GM23338 (cell line): Measurements from ENCODE around the gene GLOD4. TPM values are rescaled to one million over a fixed set of nuclear protein-coding genes. Genes with fewer than 3 reads are reported as not detected.

Experiments
- ATAC-seq: fragments of 200-7000 bp; cut with Tn5 transposase; 3 replicates; pipeline ENCODE4 v1.9.1; 2020
- DNase-seq: peaks from one replicate; pipeline ENCODE4 v3.0.0-alpha.2; 2015; ENCODE audit warnings: low spot score
- H2AFZ ChIP-seq: fragments of 200-600 bp; sonication (generic); 2 replicates; pipeline ENCODE4 v1.8.0; 2016; ENCODE audit warnings: antibody characterized with exemption, mild to moderate bottlenecking, moderate library complexity
- H3F3A ChIP-seq: fragments of 200-600 bp; sonication (generic); replicated peaks from 2 replicates; pipeline ENCODE4 v1.8.0; 2017; ENCODE audit warnings: antibody characterized with exemption, mixed run types, low read depth
- H3K27ac ChIP-seq: fragments of 200-600 bp; sonication (generic); 2 replicates; pipeline ENCODE4 v1.6.1; 2016; ENCODE audit warnings: low read depth
- H3K27me3 ChIP-seq: fragments of 200-600 bp; sonication (generic); 2 replicates; pipeline ENCODE4 v1.8.0; 2016; ENCODE audit warnings: mild to moderate bottlenecking, mixed run types, moderate library complexity; ENCODE audit not compliant: insufficient read depth
- H3K36me3 ChIP-seq: fragments of 200-600 bp; sonication (generic); 2 replicates; pipeline ENCODE4 v1.8.0; 2016; ENCODE audit warnings: mild to moderate bottlenecking; ENCODE audit not compliant: insufficient read depth
- H3K4me1 ChIP-seq: fragments of 200-600 bp; sonication (generic); 2 replicates; pipeline ENCODE4 v1.8.0; 2016; ENCODE audit warnings: mild to moderate bottlenecking, moderate library complexity; ENCODE audit not compliant: insufficient read depth
- H3K4me2 ChIP-seq: fragments of 200-600 bp; sonication (generic); 2 replicates; pipeline ENCODE4 v1.7.1; 2017; ENCODE audit warnings: mixed run types
- H3K4me3 ChIP-seq: fragments of 200-600 bp; sonication (generic); 2 replicates; pipeline ENCODE4 v1.6.1; 2016; ENCODE audit warnings: mixed run types
- H3K79me2 ChIP-seq: fragments of 200-600 bp; sonication (generic); replicated peaks from 2 replicates; pipeline ENCODE4 v1.8.0; 2017; ENCODE audit warnings: mild to moderate bottlenecking; ENCODE audit not compliant: insufficient read depth
- H3K9me2 ChIP-seq: fragments of 200-600 bp; sonication (generic); 2 replicates; pipeline ENCODE4 v1.8.0; 2017; ENCODE audit not compliant: insufficient read depth
- H4K20me1 ChIP-seq: fragments of 200-600 bp; sonication (generic); replicated peaks from 2 replicates; pipeline ENCODE4 v1.8.0; 2017; ENCODE audit warnings: mild to moderate bottlenecking; ENCODE audit not compliant: insufficient read depth
- H3K27ac Mint-ChIP-seq: 2 replicates; pipeline ENCODE4 v1.8.0; 2020; ENCODE audit warnings: inconsistent platforms, mild to moderate bottlenecking, moderate library complexity, mixed read lengths
- H3K27me3 Mint-ChIP-seq: 3 replicates; pipeline ENCODE4 v1.8.0; 2022; ENCODE audit warnings: low read depth, mild to moderate bottlenecking, moderate library complexity, mixed read lengths, inconsistent platforms; ENCODE audit not compliant: insufficient read depth, poor library complexity
- H3K36me3 Mint-ChIP-seq: 3 replicates; pipeline ENCODE4 v1.8.0; 2021; ENCODE audit warnings: low read depth, mild to moderate bottlenecking, inconsistent platforms, moderate library complexity, mixed read lengths
- H3K4me1 Mint-ChIP-seq: 3 replicates; pipeline ENCODE4 v1.8.0; 2020; ENCODE audit warnings: mild to moderate bottlenecking, inconsistent platforms, mixed read lengths
- H3K4me3 Mint-ChIP-seq: 3 replicates; pipeline ENCODE4 v1.8.0; 2021; ENCODE audit warnings: moderate library complexity, mild to moderate bottlenecking, inconsistent platforms, mixed read lengths
- H3K9me3 Mint-ChIP-seq: 3 replicates; pipeline ENCODE4 v1.8.0; 2020; ENCODE audit warnings: moderate library complexity, mild to moderate bottlenecking, inconsistent platforms, mixed read lengths
- CREB1 ChIP-seq: fragments of 250-450 bp; sonication (Bioruptor Pico); IDR thresholded peaks from 2 replicates; pipeline ENCODE4 v1.5.0; 2020; ENCODE audit warnings: low read depth, mild to moderate bottlenecking, moderate library complexity
- EZH2 ChIP-seq: fragments of 200-600 bp; sonication (generic); IDR thresholded peaks from one replicate; pipeline ENCODE4 v1.8.0; 2017; ENCODE audit warnings: antibody characterized with exemption, mild to moderate bottlenecking, low read depth; ENCODE audit not compliant: unreplicated experiment
- EZH2phosphoT487 ChIP-seq: fragments of 200-600 bp; sonication (generic); IDR thresholded peaks from one replicate; pipeline ENCODE4 v1.8.1; 2018; ENCODE audit warnings: antibody characterized with exemption; ENCODE audit not compliant: unreplicated experiment
- JUNB ChIP-seq: IDR thresholded peaks from one replicate; pipeline ENCODE4 v1.6.1; 2016; ENCODE audit warnings: antibody characterized with exemption; ENCODE audit not compliant: unreplicated experiment
- NANOG ChIP-seq: IDR thresholded peaks from 2 replicates; pipeline ENCODE4 v1.6.1; 2016; ENCODE audit warnings: antibody characterized with exemption, borderline replicate concordance
- POLR2AphosphoS5 ChIP-seq: IDR thresholded peaks from 2 replicates; pipeline ENCODE4 v1.6.1; 2016; ENCODE audit warnings: antibody characterized with exemption, low read depth
- STAT1 ChIP-seq: IDR thresholded peaks from one replicate; pipeline ENCODE4 v1.6.1; 2016; ENCODE audit warnings: antibody characterized with exemption; ENCODE audit not compliant: unreplicated experiment
- ZNF114 ChIP-seq: fragments of 250-450 bp; sonication (Bioruptor Pico); IDR thresholded peaks from 2 replicates; pipeline ENCODE4 v1.5.0; 2020; ENCODE audit warnings: mild to moderate bottlenecking, moderate library complexity
- ZNF331 ChIP-seq: fragments of 250-450 bp; sonication (Bioruptor Pico); IDR thresholded peaks from 2 replicates; pipeline ENCODE4 v1.5.0; 2020; ENCODE audit warnings: low read depth, mild to moderate bottlenecking, moderate library complexity
- polyA plus RNA-seq: library from polyadenylated mRNA; unstranded; fragments of >200 nt; fragmentation: Nextera tagmentation; extraction: Ambion mirVana; gene quantifications from 2 replicates; pipeline ENCODE4 v1.2.1, GENCODE V29; 2016
- total RNA-seq: library from RNA; depleted of rRNA; stranded (reverse); fragments of >200 nt; shearing (Covaris generic); gene quantifications from 2 replicates; pipeline ENCODE4 v1.2.3, GENCODE V29; 2014
- TF ChIP-seq, protein P1 (sequence below): fragments of 250-450 bp; sonication (Bioruptor Pico); IDR thresholded peaks from 2 replicates; pipeline ENCODE4 v1.5.0; 2020; ENCODE audit warnings: mild to moderate bottlenecking, moderate library complexity
- TF ChIP-seq, protein P2 (sequence below): IDR thresholded peaks from 2 replicates; pipeline ENCODE4 v1.6.1; 2016; ENCODE audit warnings: antibody characterized with exemption
- TF ChIP-seq, protein P3 (sequence below), 2 experiments: fragments of 200-600 bp in 1 of 2; sonication (generic) in 1 of 2; conservative IDR thresholded peaks; 2 replicates each; pipeline versions ENCODE4 v1.5.1 to v1.6.1; 2016 to 2017; ENCODE audit warnings: antibody characterized with exemption in 2 of 2, low read depth in 2 of 2, mild to moderate bottlenecking in 2 of 2, moderate library complexity in 1 of 2

The GLOD4 gene
- total and polyA plus RNA-seq, 2 experiments from 2014 or later = 120 to 122 TPM

DNA sequence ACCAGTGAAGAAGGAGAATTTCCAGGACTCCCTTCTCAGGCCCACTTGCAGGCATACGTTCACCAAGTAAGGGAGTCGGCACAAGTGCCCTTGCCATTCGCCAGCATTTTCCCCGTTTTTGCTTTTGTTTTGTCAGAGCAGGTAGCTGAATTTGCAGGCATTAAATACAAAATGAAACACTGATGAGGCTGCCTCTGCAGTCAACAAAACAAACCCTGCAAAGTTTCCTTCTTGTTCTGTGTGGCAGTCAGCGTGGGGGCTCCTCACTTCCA lies 7.8 kb downstream of the GLOD4 start:
- no peaks in the 10 kb centered on the region for H3K27me3 ChIP-seq
- H3F3A ChIP-seq = no peaks in the 10 kb centered on the region; the same call in 1 of the 2 replicates
- no peaks in the 10 kb centered on the region for H3K4me1 Mint-ChIP-seq
- TF ChIP-seq JUNB (no peak), CREB1 (CRISPR knock-in tag) (no peak), ZNF331 (CRISPR knock-in tag) (no peak), EZH2phosphoT487 (no peak), STAT1 (no peak)
- H3K4me3 Mint-ChIP-seq = no peak overlapping the region
- ATAC-seq (no peak), DNase-seq (no peak)
- peaks cover 51% of the 10 kb centered on the region for H3K36me3 ChIP-seq
- H3K4me3 ChIP-seq = no peak overlapping the region
- no peaks in the 10 kb centered on the region for H3K9me2 ChIP-seq
- peaks cover 84% of the 10 kb centered on the region for H3K36me3 Mint-ChIP-seq
- no peak overlapping the region for H3K27ac ChIP-seq
- H2AFZ ChIP-seq = no peak overlapping the region
- no peaks in the 10 kb centered on the region for H3K4me1 ChIP-seq
- peaks cover 9% of the 10 kb centered on the region; the same call in 1 of the 2 replicates for H3K79me2 ChIP-seq
- H3K27ac Mint-ChIP-seq = no peak overlapping the region
- H4K20me1 ChIP-seq = peaks cover 11% of the 10 kb centered on the region
- no peak overlapping the region for H3K4me2 ChIP-seq
- H3K9me3 Mint-ChIP-seq = no peaks in the 10 kb centered on the region
- peaks cover 5% of the 10 kb centered on the region for H3K27me3 Mint-ChIP-seq

DNA sequence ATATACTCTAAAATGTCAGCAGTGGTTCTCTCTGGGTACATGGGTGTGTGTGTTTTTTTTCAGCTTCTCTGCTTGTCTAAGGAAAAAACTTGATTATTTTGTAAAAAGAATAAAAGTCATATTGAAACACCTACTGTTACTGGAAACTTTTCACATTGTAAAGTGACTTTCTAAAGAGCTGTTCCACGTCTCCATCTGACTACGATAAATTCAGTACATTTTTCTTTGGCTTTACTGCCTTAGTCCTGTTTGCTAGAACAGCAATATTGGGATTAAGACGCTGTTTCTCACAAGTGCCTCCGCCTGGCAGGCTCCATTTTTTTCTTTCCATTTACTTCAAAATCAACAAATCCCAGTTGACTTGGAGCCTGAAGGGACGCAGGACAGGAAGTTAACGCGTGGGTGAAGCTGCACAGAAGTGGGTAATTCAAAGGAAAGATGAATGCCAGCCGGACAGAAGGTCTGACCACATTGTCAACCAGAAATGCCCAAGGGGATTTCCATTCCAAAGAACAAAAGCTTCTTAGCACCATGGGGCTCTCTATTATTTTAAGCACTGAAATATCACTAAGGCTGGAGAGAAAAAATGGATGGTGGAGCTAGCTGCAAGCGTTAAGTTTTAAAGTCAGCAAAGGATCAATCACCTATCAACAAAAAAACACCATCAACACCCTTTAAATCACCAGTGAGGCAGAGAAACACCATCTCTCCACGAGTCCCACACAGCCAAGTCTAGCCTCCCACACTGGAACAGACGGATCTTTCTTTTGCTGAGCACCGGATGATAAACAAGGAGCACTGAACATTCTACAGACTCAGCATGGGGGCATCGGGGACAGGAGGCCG lies 8.4 kb downstream of the GLOD4 start:
- ATAC-seq (no peak), DNase-seq (no peak)
- Histone ChIP-seq H3K4me2 (no peak overlapping the region), H3K27ac (no peak overlapping the region), H2AFZ (no peak overlapping the region), H3F3A (no peaks in the 10 kb centered on the region; the same call in 1 of the 2 replicates), H3K36me3 (peaks cover 51% of the 10 kb centered on the region), H3K4me1 (no peaks in the 10 kb centered on the region), H4K20me1 (peaks cover 11% of the 10 kb centered on the region), H3K79me2 (peaks cover 4% of the 10 kb centered on the region; the same call in 1 of the 2 replicates), H3K9me2 (no peaks in the 10 kb centered on the region), H3K4me3 (no peak overlapping the region), H3K27me3 (no peaks in the 10 kb centered on the region)
- Mint-ChIP-seq H3K4me3 (no peak overlapping the region), H3K27me3 (peaks cover 8% of the 10 kb centered on the region), H3K4me1 (no peaks in the 10 kb centered on the region), H3K36me3 (peaks cover 86% of the 10 kb centered on the region), H3K27ac (no peak overlapping the region), H3K9me3 (no peaks in the 10 kb centered on the region)
- TF ChIP-seq CREB1 (CRISPR knock-in tag) (no peak), STAT1 (no peak), ZNF331 (CRISPR knock-in tag) (no peak), POLR2AphosphoS5 (no peak), EZH2 (no peak), NANOG (no peak), ZNF114 (no peak), JUNB (no peak), EZH2phosphoT487 (no peak)
- TF ChIP-seq, protein P1, sequence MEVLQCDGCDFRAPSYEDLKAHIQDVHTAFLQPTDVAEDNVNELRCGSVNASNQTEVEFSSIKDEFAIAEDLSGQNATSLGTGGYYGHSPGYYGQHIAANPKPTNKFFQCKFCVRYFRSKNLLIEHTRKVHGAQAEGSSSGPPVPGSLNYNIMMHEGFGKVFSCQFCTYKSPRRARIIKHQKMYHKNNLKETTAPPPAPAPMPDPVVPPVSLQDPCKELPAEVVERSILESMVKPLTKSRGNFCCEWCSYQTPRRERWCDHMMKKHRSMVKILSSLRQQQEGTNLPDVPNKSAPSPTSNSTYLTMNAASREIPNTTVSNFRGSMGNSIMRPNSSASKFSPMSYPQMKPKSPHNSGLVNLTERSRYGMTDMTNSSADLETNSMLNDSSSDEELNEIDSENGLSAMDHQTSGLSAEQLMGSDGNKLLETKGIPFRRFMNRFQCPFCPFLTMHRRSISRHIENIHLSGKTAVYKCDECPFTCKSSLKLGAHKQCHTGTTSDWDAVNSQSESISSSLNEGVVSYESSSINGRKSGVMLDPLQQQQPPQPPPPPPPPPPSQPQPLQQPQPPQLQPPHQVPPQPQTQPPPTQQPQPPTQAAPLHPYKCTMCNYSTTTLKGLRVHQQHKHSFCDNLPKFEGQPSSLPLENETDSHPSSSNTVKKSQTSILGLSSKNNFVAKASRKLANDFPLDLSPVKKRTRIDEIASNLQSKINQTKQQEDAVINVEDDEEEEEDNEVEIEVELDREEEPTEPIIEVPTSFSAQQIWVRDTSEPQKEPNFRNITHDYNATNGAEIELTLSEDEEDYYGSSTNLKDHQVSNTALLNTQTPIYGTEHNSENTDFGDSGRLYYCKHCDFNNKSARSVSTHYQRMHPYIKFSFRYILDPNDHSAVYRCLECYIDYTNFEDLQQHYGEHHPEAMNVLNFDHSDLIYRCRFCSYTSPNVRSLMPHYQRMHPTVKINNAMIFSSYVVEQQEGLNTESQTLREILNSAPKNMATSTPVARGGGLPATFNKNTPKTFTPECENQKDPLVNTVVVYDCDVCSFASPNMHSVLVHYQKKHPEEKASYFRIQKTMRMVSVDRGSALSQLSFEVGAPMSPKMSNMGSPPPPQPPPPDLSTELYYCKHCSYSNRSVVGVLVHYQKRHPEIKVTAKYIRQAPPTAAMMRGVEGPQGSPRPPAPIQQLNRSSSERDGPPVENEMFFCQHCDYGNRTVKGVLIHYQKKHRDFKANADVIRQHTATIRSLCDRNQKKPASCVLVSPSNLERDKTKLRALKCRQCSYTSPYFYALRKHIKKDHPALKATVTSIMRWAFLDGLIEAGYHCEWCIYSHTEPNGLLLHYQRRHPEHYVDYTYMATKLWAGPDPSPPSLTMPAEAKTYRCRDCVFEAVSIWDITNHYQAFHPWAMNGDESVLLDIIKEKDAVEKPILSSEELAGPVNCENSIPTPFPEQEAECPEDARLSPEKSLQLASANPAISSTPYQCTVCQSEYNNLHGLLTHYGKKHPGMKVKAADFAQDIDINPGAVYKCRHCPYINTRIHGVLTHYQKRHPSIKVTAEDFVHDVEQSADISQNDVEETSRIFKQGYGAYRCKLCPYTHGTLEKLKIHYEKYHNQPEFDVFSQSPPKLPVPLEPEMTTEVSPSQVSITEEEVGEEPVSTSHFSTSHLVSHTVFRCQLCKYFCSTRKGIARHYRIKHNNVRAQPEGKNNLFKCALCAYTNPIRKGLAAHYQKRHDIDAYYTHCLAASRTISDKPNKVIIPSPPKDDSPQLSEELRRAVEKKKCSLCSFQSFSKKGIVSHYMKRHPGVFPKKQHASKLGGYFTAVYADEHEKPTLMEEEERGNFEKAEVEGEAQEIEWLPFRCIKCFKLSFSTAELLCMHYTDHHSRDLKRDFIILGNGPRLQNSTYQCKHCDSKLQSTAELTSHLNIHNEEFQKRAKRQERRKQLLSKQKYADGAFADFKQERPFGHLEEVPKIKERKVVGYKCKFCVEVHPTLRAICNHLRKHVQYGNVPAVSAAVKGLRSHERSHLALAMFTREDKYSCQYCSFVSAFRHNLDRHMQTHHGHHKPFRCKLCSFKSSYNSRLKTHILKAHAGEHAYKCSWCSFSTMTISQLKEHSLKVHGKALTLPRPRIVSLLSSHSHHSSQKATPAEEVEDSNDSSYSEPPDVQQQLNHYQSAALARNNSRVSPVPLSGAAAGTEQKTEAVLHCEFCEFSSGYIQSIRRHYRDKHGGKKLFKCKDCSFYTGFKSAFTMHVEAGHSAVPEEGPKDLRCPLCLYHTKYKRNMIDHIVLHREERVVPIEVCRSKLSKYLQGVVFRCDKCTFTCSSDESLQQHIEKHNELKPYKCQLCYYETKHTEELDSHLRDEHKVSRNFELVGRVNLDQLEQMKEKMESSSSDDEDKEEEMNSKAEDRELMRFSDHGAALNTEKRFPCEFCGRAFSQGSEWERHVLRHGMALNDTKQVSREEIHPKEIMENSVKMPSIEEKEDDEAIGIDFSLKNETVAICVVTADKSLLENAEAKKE (CRISPR knock-in tag) = no peak
- TF ChIP-seq, protein P2, sequence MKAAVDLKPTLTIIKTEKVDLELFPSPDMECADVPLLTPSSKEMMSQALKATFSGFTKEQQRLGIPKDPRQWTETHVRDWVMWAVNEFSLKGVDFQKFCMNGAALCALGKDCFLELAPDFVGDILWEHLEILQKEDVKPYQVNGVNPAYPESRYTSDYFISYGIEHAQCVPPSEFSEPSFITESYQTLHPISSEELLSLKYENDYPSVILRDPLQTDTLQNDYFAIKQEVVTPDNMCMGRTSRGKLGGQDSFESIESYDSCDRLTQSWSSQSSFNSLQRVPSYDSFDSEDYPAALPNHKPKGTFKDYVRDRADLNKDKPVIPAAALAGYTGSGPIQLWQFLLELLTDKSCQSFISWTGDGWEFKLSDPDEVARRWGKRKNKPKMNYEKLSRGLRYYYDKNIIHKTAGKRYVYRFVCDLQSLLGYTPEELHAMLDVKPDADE = no peak
- TF ChIP-seq, protein P3, sequence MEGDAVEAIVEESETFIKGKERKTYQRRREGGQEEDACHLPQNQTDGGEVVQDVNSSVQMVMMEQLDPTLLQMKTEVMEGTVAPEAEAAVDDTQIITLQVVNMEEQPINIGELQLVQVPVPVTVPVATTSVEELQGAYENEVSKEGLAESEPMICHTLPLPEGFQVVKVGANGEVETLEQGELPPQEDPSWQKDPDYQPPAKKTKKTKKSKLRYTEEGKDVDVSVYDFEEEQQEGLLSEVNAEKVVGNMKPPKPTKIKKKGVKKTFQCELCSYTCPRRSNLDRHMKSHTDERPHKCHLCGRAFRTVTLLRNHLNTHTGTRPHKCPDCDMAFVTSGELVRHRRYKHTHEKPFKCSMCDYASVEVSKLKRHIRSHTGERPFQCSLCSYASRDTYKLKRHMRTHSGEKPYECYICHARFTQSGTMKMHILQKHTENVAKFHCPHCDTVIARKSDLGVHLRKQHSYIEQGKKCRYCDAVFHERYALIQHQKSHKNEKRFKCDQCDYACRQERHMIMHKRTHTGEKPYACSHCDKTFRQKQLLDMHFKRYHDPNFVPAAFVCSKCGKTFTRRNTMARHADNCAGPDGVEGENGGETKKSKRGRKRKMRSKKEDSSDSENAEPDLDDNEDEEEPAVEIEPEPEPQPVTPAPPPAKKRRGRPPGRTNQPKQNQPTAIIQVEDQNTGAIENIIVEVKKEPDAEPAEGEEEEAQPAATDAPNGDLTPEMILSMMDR (conservative IDR thresholded peaks at IDR 0.05; ENCODE audit: low read depth in 2 of 2) = no peak
